Glomerular visceral epithelial cell (primary cell): ENCODE results near the gene PDE4C.

ENCODE experiments used
- DNase-seq: peaks from one replicate; pipeline ENCODE4 v3.0.0-alpha.2; 2016; ENCODE audit errors: extremely low spot score

The PDE4C gene

GRCh38 chr19:18254546-18255503, 28.6 kb upstream of the PDE4C start:
- DNase-seq, result no peak

GRCh38 chr19:18253716-18254115, 27.5 kb upstream of the PDE4C start:
- DNase-seq, result no peak

- DNase-seq, result no peak
Observed at GRCh38 chr19:18253130-18253529, 26.9 kb upstream of the PDE4C start.

- DNase-seq, result no peak
Observed at GRCh38 chr19:18252370-18252717, 26.1 kb upstream of the PDE4C start.

GRCh38 chr19:18251587-18252369, 25.5 kb upstream of the PDE4C start:
- DNase-seq, result peak; percentile 73

- DNase-seq, result no peak
Observed at GRCh38 chr19:18249834-18250233, 23.6 kb upstream of the PDE4C start.

- no peak for DNase-seq
Observed at GRCh38 chr19:18245297-18245696, 19.1 kb upstream of the PDE4C start.

GRCh38 chr19:18239303-18239702, 13.1 kb upstream of the PDE4C start:
- no peak for DNase-seq

- DNase-seq, result no peak
Observed at GRCh38 chr19:18234194-18234593, 8.0 kb upstream of the PDE4C start.

GRCh38 chr19:18233224-18233825, 7.1 kb upstream of the PDE4C start:
- peak; percentile 63 for DNase-seq

GRCh38 chr19:18232540-18233223, 6.4 kb upstream of the PDE4C start:
- peak; percentile 41 for DNase-seq

GRCh38 chr19:18231775-18232174, 5.5 kb upstream of the PDE4C start:
- no peak for DNase-seq

GRCh38 chr19:18230941-18231734, 4.9 kb upstream of the PDE4C start:
- DNase-seq, result no peak

- DNase-seq, result no peak
Observed at GRCh38 chr19:18229915-18230314, 3.7 kb upstream of the PDE4C start.

GRCh38 chr19:18229474-18229873, 3.2 kb upstream of the PDE4C start:
- no peak for DNase-seq

- DNase-seq, result no peak
Observed at GRCh38 chr19:18227781-18228271, 1.6 kb upstream of the PDE4C start.

GRCh38 chr19:18226956-18227780, 930 bp upstream of the PDE4C start:
- DNase-seq, result no peak

GRCh38 chr19:18225355-18225701, 910 bp downstream of the PDE4C start:
- no peak for DNase-seq

GRCh38 chr19:18224525-18225354, 1.5 kb downstream of the PDE4C start:
- DNase-seq, result peak; percentile 99
